Measurements from ENCODE around the gene EFNA5.
"Not testable (repeated sequence)": the region's sequence is repeated elsewhere in the genome, so short reads cannot be mapped to it uniquely, and the experiment has no call there.

The EFNA5 gene

GRCh38 chr5:107435061-107435460 lies 235.7 kb downstream of the EFNA5 start:
- no peak for DNase-seq (ENCODE audit: extremely low read depth, low read depth)
- TF ChIP-seq CTCF (IDR thresholded peaks at IDR 0.05; ENCODE audit: low read depth, low read length) = no peak

- DNase-seq (ENCODE audit: extremely low read depth, low read depth) = not testable (repeated sequence)
Measured at GRCh38 chr5:107433646-107434045, 237.1 kb downstream of the EFNA5 start.

GRCh38 chr5:107431998-107432397 lies 238.7 kb downstream of the EFNA5 start:
- TF ChIP-seq CTCF (IDR thresholded peaks at IDR 0.05; ENCODE audit: low read depth, low read length) = no peak
- no peak for DNase-seq (ENCODE audit: extremely low read depth, low read depth)

GRCh38 chr5:107431536-107431935 lies 239.2 kb downstream of the EFNA5 start:
- DNase-seq (ENCODE audit: extremely low read depth, low read depth) = no peak
- TF ChIP-seq CTCF (IDR thresholded peaks at IDR 0.05; ENCODE audit: low read depth, low read length) = no peak

GRCh38 chr5:107430071-107430625 lies 240.6 kb downstream of the EFNA5 start:
- DNase-seq (ENCODE audit: extremely low read depth, low read depth) = no peak

GRCh38 chr5:107428303-107428813 lies 242.4 kb downstream of the EFNA5 start:
- no peak for DNase-seq (ENCODE audit: extremely low read depth, low read depth)
- TF ChIP-seq CTCF (IDR thresholded peaks at IDR 0.05; ENCODE audit: low read depth, low read length) = no peak

More at GRCh38 chr5:107430071-107430625, 240.6 kb downstream of the EFNA5 start:
- no peak for TF ChIP-seq CTCF (IDR thresholded peaks at IDR 0.05; ENCODE audit: low read depth, low read length)

- DNase-seq (ENCODE audit: extremely low read depth, low read depth) = no peak
- TF ChIP-seq CTCF (IDR thresholded peaks at IDR 0.05; ENCODE audit: low read depth, low read length) = no peak
Measured at GRCh38 chr5:107426872-107427271, 243.9 kb downstream of the EFNA5 start.

- TF ChIP-seq CTCF (IDR thresholded peaks at IDR 0.05; ENCODE audit: low read depth, low read length) = no peak
- no peak for DNase-seq (ENCODE audit: extremely low read depth, low read depth)
Measured at GRCh38 chr5:107426209-107426608, 244.5 kb downstream of the EFNA5 start.

All from AG09319 (cell line).